Measurements from ENCODE around the gene SPEF2. TPM values are rescaled to one million over a fixed set of nuclear protein-coding genes. Genes with fewer than 3 reads are reported as not detected.

Gene SPEF2
- total and polyA plus RNA-seq, 2 experiments from 2014 or later, result 0.17 to 0.21 TPM

- TF ChIP-seq CREB1 (CRISPR knock-in tag; IDR thresholded peaks at IDR 0.05; ENCODE audit: low read depth) (no peak), EZH2phosphoT487 (IDR thresholded peaks at IDR 0.05; ENCODE audit: unreplicated experiment) (no peak), ZNF114 (CRISPR knock-in tag; IDR thresholded peaks at IDR 0.05) (no peak), CTCF (conservative IDR thresholded peaks at IDR 0.05; ENCODE audit: low read depth in 2 of 2) (no peak), STAT1 (IDR thresholded peaks at IDR 0.05; ENCODE audit: unreplicated experiment) (no peak), JUNB (IDR thresholded peaks at IDR 0.05; ENCODE audit: unreplicated experiment) (no peak), EZH2 (IDR thresholded peaks at IDR 0.05; ENCODE audit: low read depth, unreplicated experiment) (no peak), POLR2AphosphoS5 (IDR thresholded peaks at IDR 0.05; ENCODE audit: low read depth) (no peak), NANOG (IDR thresholded peaks at IDR 0.05; ENCODE audit: borderline replicate concordance) (no peak), REST (IDR thresholded peaks at IDR 0.05; ENCODE audit: unreplicated experiment) (no peak)
Observed at GRCh38 chr5:35741126-35741716, 123.6 kb downstream of the SPEF2 start (continued).

GRCh38 chr5:35741971-35742370 lies 124.3 kb downstream of the SPEF2 start:
- H3K36me3 ChIP-seq (ENCODE audit: insufficient read depth), result no peaks in the 10 kb centered on the region
- no peaks in the 10 kb centered on the region for H3K36me3 Mint-ChIP-seq (ENCODE audit: low read depth)
- TF ChIP-seq NANOG (IDR thresholded peaks at IDR 0.05; ENCODE audit: borderline replicate concordance) (no peak), ZNF331 (CRISPR knock-in tag; IDR thresholded peaks at IDR 0.05; ENCODE audit: low read depth) (no peak), STAT1 (IDR thresholded peaks at IDR 0.05; ENCODE audit: unreplicated experiment) (no peak), ETS1 (IDR thresholded peaks at IDR 0.05) (no peak)
- DNase-seq (ENCODE audit: low spot score) (no peak), ATAC-seq (no peak)
- no peak overlapping the region for H3K27ac Mint-ChIP-seq
- H3K27ac ChIP-seq (ENCODE audit: low read depth), result no peak overlapping the region
- H3K4me1 ChIP-seq (ENCODE audit: insufficient read depth), result no peaks in the 10 kb centered on the region
- no peaks in the 10 kb centered on the region for H4K20me1 ChIP-seq (replicated peaks; ENCODE audit: insufficient read depth)
- H3K9me3 Mint-ChIP-seq, result no peaks in the 10 kb centered on the region; the same call in 2 of the 3 replicates
- peaks cover 14% of the 10 kb centered on the region for H3K4me1 Mint-ChIP-seq
- no peaks in the 10 kb centered on the region for H3K79me2 ChIP-seq (replicated peaks; ENCODE audit: insufficient read depth)
- H3K4me2 ChIP-seq, result no peak overlapping the region
- no peak overlapping the region for H3K4me3 ChIP-seq
- peaks cover 27% of the 10 kb centered on the region for H3K27me3 ChIP-seq (ENCODE audit: insufficient read depth)
- no peaks in the 10 kb centered on the region for H3K9me2 ChIP-seq (ENCODE audit: insufficient read depth)
- H3K4me3 Mint-ChIP-seq, result no peak overlapping the region
- peaks cover 25% of the 10 kb centered on the region for H3K27me3 Mint-ChIP-seq (ENCODE audit: insufficient read depth, low read depth, poor library complexity)
- no peak overlapping the region for H2AFZ ChIP-seq
- no peaks in the 10 kb centered on the region for H3F3A ChIP-seq (replicated peaks; ENCODE audit: low read depth)
